Fibroblast of skin of abdomen (primary cell): ENCODE measurements around the gene ADAMTS8.
A peak's percentile ranks its signal among the peaks of the same experiment; 100 is the strongest.

Source experiments
- DNase-seq: peaks from one replicate; pipeline ENCODE4 v3.0.0-alpha.2; 2013

ADAMTS8 gene

DNA sequence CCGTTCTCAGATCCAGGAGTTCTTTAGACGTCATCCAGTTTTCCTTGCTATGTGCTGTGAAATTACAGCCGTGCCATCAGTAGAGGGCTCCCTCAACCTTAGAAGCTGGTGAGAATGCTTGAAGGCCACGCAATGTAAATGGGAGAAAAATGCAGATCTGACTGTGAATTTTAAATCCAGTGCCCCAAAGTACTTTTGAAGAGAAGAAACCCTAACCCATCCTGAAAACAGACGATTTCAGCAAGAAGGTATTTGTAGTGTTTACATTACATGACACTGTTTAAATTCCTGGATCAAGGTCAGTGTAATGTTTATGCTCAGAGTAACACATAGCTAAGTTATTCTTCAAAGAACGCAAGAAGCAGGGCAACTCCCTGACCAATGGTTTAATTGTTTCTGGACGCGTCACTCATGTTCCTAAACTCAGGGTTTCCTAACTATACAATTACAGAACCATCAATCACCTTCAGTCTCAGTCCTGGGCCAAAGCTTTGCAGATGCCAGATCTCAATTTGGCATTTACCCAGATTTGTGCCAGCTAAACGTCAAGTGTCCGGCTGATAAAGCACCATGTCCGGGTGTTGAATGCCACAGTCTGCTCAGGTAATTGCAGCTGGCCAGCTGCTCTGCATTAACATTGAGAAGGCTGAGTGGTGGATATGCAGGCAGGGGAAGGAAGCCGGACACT, 38.2 kb downstream of the ADAMTS8 start:
- DNase-seq: peak; percentile 69

DNA sequence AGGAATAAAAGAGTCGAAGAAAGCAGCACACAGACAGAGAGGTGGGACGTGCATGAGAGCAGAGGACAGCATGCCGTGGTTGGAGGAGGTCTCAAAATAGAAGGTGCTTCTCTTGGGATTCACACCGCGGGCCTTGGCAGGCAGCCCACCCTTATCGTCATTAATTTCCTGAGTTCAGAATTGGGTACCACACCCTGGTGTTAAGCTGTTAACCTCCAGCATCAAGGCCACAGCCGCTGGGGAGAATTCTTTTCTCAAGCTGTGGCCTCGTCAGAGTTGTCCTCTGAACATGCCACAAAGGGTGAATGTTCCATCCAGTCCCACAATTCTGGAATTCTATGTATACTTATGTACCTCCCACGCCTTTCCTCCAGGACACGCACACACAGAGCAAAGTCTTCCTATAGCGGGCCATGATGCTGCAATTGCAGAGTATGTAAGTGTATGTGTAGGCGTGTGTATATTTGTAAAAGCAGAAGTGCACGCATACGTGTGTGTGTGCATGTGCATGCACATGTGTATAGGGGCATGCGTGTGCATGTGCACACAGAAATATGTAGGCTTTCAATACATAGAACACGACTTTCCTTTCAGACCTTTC, 39.0 kb downstream of the ADAMTS8 start:
- DNase-seq: no peak

DNA sequence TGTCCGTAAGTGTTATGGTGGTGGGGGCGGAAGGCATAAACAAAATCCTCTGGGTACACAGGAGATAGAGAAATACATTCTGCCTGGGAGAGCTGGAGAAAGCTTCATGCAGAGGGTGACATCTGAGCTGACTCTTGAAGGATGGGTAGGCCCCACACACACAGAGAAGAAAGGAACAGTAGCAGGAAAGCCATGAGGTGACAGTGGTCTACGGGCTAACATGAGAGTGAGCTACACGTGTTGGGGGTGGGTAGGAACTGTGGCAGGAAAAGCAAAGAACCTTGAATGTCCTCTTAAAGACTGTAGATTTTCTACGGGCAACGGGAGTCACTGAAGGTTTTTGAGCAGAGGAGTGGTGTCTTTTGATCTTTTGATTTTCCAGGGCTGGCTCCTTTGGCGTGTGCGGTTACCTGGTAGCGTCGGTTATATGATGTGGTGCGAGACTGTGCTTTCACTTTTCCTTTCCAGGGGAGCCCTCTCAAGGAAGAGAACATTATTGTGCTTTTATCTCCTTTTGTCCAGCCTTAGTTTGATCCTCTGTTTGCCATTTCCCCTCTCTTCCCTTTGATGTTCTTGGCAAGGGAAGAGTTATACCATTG, 39.7 kb downstream of the ADAMTS8 start:
- DNase-seq: no peak

DNA sequence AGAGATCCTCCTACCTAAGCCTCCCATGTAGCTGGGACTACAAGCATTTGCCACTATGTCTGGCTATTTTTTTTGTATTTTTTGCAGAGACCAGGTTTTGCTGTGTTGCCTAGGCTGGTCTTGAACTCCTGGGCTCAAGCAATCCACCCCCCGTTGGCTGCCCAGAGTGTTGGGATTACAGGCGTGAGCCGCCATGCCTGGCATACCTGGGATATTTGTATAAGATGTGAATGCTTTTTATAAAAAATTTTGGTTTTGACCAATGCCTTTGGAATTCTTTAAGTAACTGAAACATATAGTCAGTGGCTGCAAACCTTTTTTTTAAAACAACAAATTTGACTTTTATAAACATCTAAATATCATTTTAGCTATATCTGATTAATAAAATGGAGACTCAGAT, 42.4 kb downstream of the ADAMTS8 start:
- peak; percentile 70 for DNase-seq

DNA sequence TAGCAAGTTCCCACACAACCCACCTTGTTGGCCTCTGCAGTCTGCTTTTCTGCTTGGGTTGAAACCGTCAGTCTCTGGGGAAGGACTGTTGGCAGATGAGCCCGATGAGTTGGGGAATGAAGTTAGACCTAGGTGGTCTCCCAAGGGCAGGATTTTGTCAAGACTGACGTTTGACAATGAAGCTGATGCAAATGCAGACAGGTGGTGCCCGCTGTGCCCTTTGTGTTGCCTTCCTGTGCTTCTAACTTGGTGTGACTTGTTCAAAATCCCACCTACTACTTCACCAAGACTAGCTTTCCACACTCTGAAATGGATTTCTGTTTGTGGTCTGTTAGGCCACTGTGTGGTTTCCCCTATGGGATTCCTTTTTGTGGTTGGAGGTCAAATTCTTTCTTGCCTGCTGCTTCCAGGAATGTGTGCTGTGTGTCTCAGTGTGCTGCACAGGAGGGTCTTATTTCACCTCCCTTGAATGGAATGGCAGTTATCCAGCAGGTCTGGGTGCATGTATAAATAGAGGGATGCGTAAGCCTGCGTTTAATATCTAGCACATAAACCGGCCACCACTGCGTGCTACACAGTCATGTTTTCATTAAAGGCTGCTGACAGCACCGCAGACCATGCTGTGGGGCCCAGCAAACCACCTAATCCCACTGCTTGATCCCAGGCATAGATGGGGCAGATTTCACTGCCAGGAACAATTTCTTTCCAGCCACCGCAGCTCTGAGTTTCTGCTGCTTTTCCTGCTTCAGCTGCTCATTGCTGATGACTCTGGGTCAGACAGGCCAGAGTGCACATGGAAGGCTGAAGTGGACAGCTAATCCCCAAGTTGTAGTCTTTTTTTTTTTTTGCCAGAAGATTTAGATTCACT, 44.8 kb downstream of the ADAMTS8 start:
- DNase-seq: peak; percentile 100

DNA sequence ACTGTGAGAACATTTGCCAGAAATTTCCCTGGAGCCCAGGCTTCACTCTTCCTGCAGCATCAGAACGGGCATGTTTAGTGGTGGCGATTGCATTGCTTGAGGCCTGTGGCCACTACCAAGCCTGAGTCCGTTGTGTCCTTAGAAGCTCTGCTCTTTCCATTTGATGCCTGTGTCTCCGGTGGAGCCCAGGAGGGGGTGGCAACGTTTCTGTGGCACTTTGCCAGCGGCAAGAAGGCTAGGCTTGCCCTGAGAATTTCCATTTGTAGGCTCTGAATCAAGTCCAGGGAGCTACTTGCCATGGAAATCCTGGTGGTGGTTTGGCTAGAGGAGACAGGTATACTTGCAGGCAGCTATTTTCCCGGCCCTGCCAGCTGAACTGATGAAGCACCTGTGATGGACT, 47.1 kb downstream of the ADAMTS8 start:
- DNase-seq: no peak

DNA sequence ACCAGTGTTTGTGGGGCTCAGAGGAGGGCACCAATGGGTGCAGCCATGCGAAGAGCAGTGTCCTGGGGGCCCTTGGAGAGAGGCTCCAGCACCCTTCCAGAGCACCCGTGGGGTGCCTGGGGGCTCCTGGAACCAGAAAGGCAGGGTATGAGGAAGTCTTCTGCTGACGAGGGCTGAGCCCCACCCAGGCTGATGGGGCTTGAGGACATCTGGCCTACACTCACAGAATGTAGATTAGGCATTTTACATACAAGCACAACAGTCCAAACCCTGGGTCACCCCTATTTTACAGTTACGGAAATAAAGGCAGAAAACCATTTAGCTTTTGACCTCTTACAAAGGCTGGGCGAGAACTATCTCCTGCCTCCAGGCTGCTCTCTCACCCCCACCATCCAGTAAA, 47.6 kb downstream of the ADAMTS8 start:
- no peak for DNase-seq

DNA sequence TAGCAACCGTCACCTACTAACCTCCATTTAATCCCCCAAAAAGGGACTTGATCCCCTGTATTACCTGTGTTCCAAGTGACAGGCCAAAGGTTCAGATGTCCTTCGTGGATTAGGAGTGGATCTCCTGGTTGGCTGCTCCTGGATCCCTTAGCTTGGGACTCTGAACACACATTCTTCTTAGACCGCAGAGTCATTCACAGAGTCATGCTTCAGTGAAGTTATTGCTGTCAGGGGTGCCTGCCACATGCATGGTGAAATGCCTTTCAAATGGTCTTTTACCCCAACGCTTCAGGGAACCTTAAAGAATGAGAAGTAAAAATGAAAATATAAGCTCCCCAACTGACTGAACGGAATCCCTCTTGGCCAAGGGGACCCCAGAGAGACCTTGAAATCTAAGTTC, 49.1 kb downstream of the ADAMTS8 start:
- DNase-seq: no peak

DNA sequence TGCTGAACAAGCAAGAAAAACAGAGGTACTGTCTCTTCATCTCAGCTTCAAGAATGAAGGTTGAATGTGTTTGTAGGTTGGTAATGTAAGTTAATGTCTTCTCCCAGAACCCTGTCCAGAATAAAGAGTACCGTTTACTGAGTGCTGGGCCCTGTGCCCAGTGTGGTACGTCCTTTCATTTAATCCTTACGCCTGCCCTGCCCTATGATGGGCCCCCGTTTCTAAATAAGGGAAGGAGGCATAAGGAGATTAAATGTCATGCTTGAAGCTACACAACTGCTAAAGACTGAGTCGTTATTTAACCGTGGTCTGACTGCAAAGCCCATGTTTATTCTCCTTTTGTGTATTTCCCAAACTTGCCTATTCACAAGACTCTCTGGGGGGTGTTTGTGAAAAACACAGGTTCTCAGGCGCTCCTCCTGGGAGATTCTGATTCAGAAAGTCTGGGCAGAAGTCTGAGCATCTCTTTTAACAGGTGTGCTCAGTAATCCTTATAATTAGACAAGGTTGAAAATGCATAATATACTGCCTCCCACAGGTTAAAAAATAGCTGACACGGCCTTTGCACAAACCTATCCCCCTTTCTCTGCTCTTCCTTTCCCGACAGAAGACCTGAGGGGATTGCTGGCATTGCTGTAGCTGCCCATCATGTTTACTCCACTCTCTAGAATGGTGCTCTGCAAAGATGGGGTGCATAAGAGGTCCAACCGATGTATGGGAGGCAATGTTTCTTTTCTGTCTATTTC, 57.4 kb downstream of the ADAMTS8 start:
- no peak for DNase-seq

DNA sequence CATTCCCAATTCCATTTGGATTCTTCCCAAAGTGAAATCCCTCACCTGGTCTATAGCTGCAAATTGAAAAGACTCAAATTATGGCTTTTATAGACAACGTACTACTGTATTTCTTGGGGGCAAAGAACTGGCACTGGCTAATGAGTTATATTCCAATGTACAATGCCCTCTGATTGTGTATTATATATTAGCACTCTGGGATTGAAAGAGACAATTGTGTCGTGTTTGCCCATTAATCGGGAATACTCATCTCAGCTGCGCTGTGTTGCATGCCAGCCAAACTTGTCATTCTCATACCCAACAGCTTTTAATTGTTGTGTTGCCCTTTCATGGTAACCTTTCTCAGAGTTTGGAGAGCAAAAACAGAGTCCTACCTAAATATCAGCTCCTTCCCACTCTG, 58.7 kb downstream of the ADAMTS8 start:
- no peak for DNase-seq

DNA sequence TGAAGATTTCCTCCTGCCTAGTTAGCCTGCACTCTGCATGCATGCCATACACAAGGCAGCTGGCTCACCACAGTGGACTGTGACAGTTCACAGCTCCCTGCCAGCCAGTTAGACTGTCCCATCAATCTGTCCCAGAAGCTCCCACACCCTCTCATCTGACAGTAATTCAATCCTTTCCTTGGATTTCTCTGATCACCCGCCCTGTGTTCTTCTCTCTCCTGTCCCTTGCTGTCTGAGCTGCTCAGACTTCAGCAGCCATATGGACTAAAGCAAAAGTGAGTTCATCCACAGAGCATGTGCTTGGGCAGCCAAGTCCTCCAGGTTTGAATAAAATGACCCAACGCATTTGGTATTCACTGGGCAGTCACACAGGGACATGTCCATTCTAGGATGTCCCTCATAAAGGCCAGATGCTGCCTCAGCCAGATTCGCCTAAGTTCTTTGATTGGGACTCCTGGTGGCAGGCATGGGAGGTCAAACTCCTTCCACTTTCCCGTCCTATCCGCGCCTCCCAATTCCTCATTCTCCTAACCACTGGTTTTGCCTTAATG, 59.2 kb downstream of the ADAMTS8 start:
- no peak for DNase-seq

DNA sequence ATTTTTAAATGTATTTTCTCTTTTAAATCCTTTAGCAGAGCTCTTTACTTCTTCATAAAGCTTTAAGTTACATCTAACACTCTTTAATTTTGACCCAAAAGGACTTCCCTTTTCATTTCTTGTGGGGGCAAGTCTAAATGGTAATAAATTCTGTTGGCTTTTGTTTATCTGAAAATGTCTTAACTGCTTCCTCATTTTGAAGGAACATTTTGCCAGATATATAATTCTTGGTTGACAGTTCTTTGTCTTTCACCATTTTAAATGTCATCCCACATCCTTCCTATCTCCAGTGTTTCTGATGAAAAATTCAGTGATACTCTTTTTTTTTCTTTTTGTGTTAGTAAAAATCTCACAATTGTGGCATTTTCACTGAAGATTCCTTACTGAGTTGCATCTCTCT, 69.0 kb downstream of the ADAMTS8 start:
- no peak for DNase-seq

DNA sequence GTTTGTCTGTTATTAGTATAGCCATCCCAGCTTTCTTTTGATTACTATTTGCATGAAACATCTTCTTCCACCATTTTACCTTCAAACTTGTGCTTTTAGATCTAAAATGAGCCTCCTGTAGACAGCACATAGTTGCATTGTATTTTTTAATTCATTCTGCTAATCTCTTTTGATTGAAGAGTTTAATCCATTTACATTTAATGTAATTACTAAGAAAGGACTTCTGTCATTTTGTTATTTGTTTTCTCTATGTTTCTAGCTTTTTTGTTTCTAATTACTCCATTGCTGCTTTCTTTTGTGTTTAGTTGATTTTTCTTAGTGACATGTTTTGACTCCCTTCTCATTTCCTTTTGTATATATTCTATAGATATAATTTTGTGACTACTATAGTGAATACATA, 70.0 kb downstream of the ADAMTS8 start:
- DNase-seq: no peak
